Astrocyte (in vitro differentiated cells and primary cell): ENCODE results near the gene MTCH1.

Source experiments
- CTCF ChIP-seq: IDR thresholded peaks from 2 replicates; pipeline ENCODE4 v1.5.1; 2011; ENCODE audit warnings: low read depth, mild to moderate bottlenecking, inconsistent platforms, low read length, moderate library complexity; ENCODE audit not compliant: insufficient read depth
- EZH2 ChIP-seq: IDR thresholded peaks from 2 replicates; pipeline ENCODE4 v1.6.1; 2012; ENCODE audit warnings: mild to moderate bottlenecking, low read length, inconsistent platforms; ENCODE audit not compliant: insufficient read depth

GRCh38 chr6:37008484-37009465 lies 22.8 kb upstream of the MTCH1 start:
- no peak for TF ChIP-seq CTCF
- no peak for TF ChIP-seq EZH2
